Thyroid gland (tissue), 4 donors: ENCODE measurements around the gene RNF148. TPM values are rescaled to one million over a fixed set of nuclear protein-coding genes. Genes with fewer than 3 reads are reported as not detected.

Experiments
- DNase-seq, 2 donors: peaks; one replicate each; pipeline ENCODE4 v3.0.0-alpha.2; 2019
- H3K27ac ChIP-seq, 3 donors: fragments of 200-600 bp; sonication (generic); 1 replicate in 2 of 3; 2 replicates in 1 of 3; pipeline ENCODE4 v1.5.1; 2016 to 2019; ENCODE audit warnings: mild to moderate bottlenecking in 1 of 3, moderate library complexity in 1 of 3
- H3K27me3 ChIP-seq: fragments of 200-600 bp; sonication (generic); one replicate; pipeline ENCODE4 v1.5.1; 2019
- H3K36me3 ChIP-seq, 2 donors: fragments of 200-600 bp; sonication (generic); one replicate each; pipeline ENCODE4 v1.5.1; 2016 to 2019
- H3K4me1 ChIP-seq, 2 donors: fragments of 200-600 bp; sonication (generic); one replicate each; pipeline ENCODE4 v1.5.1; 2017 to 2019
- H3K4me3 ChIP-seq, 3 donors: fragments of 200-600 bp; sonication (generic); replicated peaks in 1 of 3; 1 replicate in 2 of 3; 2 replicates in 1 of 3; pipeline ENCODE4 v1.5.1; 2016; ENCODE audit warnings: mild to moderate bottlenecking in 1 of 3
- H3K9me3 ChIP-seq: fragments of 200-600 bp; sonication (generic); one replicate; pipeline ENCODE4 v1.5.1; 2017
- POLR2A ChIP-seq, 2 donors: fragments of 450-650 bp; IDR thresholded peaks; one replicate each; pipeline ENCODE4 v1.6.1; 2017; ENCODE audit warnings: antibody characterized with exemption in 2 of 2, mild to moderate bottlenecking in 2 of 2, moderate library complexity in 1 of 2
- WGBS, 2 donors: methylation state at CpG; one replicate each; pipeline ENCODE4 v1.1.5; 2017; 5-methylcytosine and 5-hydroxymethylcytosine counted together
- intact Hi-C: fragments of 100-400 bp; cut with DNase I; formaldehyde crosslinking; loops from one replicate; pipeline ENCODE4 v1.15.1; 2023
- total RNA-seq, 4 donors: library from RNA; depleted of rRNA; stranded (reverse); fragments of >200 nt; gene quantifications; one replicate each; pipeline ENCODE4 v1.2.3, GENCODE V29; 2016
- TF ChIP-seq, protein P1 (sequence below), 6 experiments: fragments of 200-600 bp in 3 of 6; fragments of 450-650 bp in 3 of 6; sonication (generic) in 3 of 6; IDR thresholded peaks; one replicate each; pipeline ENCODE4 v1.5.1; 2016 to 2019; ENCODE audit warnings: antibody characterized with exemption in 6 of 6, mild to moderate bottlenecking in 2 of 6, inconsistent platforms in 1 of 6, moderate library complexity in 1 of 6

RNF148 gene
- total RNA-seq, 4 donors from 2014 or later = 1.4 to 7.9 (median 4.7) TPM

DNA sequence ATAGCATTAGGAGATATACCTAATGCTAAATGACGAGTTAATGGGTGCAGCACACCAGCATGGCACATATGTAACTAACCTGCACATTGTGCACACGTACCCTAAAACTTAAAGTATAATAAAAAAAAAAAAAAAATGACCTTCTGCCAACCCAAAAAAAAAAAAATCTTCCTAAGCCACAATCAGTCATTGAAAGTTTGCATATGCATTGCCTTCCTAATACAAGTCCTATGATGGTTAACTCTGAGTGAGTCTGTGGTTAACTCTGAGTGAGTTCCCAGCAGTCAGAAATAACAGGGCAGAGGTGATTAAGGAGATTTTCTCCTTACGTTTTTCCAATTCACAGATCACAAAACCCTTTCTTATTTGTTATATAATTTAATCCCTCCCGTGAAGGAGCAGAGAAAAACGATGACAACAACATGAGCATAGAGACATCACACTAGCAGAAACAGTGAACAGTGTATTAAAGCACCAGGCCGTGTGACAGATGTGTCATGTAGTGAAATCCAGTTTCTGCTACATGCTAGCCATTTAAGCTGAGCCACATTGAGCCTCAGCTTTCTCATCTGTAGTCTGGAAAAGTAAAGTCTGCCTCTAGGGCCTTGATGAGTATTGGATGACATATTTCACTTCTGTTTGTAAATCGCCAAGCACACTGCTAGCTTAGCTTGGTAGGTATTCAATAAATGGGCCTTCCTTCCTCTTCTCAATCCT is 7.4 kb upstream of the RNF148 start:
- WGBS, 2 donors = 86 to 88% methylated on average over 7 of the region's 7 CpGs
- TF ChIP-seq, protein P1, sequence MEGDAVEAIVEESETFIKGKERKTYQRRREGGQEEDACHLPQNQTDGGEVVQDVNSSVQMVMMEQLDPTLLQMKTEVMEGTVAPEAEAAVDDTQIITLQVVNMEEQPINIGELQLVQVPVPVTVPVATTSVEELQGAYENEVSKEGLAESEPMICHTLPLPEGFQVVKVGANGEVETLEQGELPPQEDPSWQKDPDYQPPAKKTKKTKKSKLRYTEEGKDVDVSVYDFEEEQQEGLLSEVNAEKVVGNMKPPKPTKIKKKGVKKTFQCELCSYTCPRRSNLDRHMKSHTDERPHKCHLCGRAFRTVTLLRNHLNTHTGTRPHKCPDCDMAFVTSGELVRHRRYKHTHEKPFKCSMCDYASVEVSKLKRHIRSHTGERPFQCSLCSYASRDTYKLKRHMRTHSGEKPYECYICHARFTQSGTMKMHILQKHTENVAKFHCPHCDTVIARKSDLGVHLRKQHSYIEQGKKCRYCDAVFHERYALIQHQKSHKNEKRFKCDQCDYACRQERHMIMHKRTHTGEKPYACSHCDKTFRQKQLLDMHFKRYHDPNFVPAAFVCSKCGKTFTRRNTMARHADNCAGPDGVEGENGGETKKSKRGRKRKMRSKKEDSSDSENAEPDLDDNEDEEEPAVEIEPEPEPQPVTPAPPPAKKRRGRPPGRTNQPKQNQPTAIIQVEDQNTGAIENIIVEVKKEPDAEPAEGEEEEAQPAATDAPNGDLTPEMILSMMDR (IDR thresholded peaks at IDR 0.05) = no peak
- no peak for TF ChIP-seq POLR2A (IDR thresholded peaks at IDR 0.05)
- intact Hi-C loops = no loop called here
- Histone ChIP-seq H3K9me3 (no peaks in the 10 kb centered on the region), H3K27me3 (no peaks in the 10 kb centered on the region), H3K4me1 (no peaks in the 10 kb centered on the region), H3K27ac (no peak overlapping the region), H3K4me3 (no peak overlapping the region), H3K36me3 (no peaks in the 10 kb centered on the region)
- DNase-seq = no peak

- Histone ChIP-seq H3K27me3 (no peaks in the 10 kb centered on the region), H3K4me3 (no peak overlapping the region), H3K27ac (no peak overlapping the region), H3K4me1 (no peaks in the 10 kb centered on the region), H3K9me3 (no peaks in the 10 kb centered on the region), H3K36me3 (no peaks in the 10 kb centered on the region)
- TF ChIP-seq, protein P1 (IDR thresholded peaks at IDR 0.05) = no peak
- no peak for TF ChIP-seq POLR2A (IDR thresholded peaks at IDR 0.05)
- intact Hi-C loops = no loop called here
- WGBS, 2 donors = 81 to 82% methylated on average over 2 of the region's 2 CpGs
- no peak for DNase-seq
Observed at GRCh38 chr7:122706836-122707235, 4.1 kb upstream of the RNF148 start.

DNA sequence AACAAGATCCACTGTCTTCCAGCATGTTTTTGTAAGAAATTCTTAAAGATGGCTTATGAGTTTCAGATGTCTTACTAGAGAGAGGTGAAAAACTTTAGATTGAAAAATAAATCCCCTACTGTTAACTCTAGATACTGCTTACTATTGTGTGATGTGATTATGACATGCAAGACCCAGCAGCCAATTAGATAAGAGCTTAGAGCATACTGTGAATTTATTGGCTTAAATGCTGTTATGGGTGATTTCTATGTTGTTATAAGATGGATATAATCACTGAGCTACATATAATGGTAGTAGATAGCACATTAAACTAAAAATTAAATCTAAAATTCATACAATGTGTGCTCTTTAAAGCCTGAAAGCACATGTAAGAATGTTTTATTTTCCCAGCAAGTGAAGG is 3.7 kb downstream of the RNF148 start, which contains the start of gene RNF133:
RNF133 (minus strand) TSS at position 101 of the 400 bp plus-strand sequence. CDS start 199 bp downstream, outside the sequence.
- TF ChIP-seq, protein P1 (IDR thresholded peaks at IDR 0.05) = no peak
- TF ChIP-seq POLR2A (IDR thresholded peaks at IDR 0.05) = no peak
- no peaks in the 10 kb centered on the region for H3K9me3 ChIP-seq
- no peaks in the 10 kb centered on the region for H3K36me3 ChIP-seq
- no peak for DNase-seq
- no peak within 1 kb of the TSS for H3K4me3 ChIP-seq
- H3K4me1 ChIP-seq = no peaks in the 10 kb centered on the region
- intact Hi-C loops = no loop called here
- H3K27me3 ChIP-seq = no peaks in the 10 kb centered on the region
- no peak within 1 kb of the TSS for H3K27ac ChIP-seq

GRCh38 chr7:122695816-122696215 is 6.9 kb downstream of the RNF148 start:
- no peaks in the 10 kb centered on the region for H3K9me3 ChIP-seq
- H3K36me3 ChIP-seq = no peaks in the 10 kb centered on the region
- no peak overlapping the region for H3K4me3 ChIP-seq
- DNase-seq = no peak
- 82 to 88% methylated on average over 1 of the region's 1 CpG for WGBS, 2 donors
- no peaks in the 10 kb centered on the region for H3K27me3 ChIP-seq
- TF ChIP-seq, protein P1 (IDR thresholded peaks at IDR 0.05) = no peak
- H3K27ac ChIP-seq = no peak overlapping the region
- H3K4me1 ChIP-seq = no peaks in the 10 kb centered on the region
- intact Hi-C loops = no loop called here

GRCh38 chr7:122694697-122695096 is 8.0 kb downstream of the RNF148 start:
- TF ChIP-seq, protein P1 (IDR thresholded peaks at IDR 0.05) = no peak
- TF ChIP-seq POLR2A (IDR thresholded peaks at IDR 0.05) = no peak
- Histone ChIP-seq H3K27ac (no peak overlapping the region), H3K36me3 (no peaks in the 10 kb centered on the region), H3K4me3 (no peak overlapping the region), H3K27me3 (no peaks in the 10 kb centered on the region), H3K4me1 (no peaks in the 10 kb centered on the region), H3K9me3 (no peaks in the 10 kb centered on the region)
- DNase-seq = no peak
- 88 to 94% methylated on average over 2 of the region's 2 CpGs for WGBS, 2 donors
- intact Hi-C loops = no loop called here
